NCI-H2029 treated with DMSO at 0.1 percent for 48 hours (cell line): Measurements from ENCODE around the gene PGBD1.

ENCODE experiments used
- DNase-seq: peaks from one replicate; lab custom pipeline; 2025; lab: John Stamatoyannopoulos, UW

Gene PGBD1, protein sequence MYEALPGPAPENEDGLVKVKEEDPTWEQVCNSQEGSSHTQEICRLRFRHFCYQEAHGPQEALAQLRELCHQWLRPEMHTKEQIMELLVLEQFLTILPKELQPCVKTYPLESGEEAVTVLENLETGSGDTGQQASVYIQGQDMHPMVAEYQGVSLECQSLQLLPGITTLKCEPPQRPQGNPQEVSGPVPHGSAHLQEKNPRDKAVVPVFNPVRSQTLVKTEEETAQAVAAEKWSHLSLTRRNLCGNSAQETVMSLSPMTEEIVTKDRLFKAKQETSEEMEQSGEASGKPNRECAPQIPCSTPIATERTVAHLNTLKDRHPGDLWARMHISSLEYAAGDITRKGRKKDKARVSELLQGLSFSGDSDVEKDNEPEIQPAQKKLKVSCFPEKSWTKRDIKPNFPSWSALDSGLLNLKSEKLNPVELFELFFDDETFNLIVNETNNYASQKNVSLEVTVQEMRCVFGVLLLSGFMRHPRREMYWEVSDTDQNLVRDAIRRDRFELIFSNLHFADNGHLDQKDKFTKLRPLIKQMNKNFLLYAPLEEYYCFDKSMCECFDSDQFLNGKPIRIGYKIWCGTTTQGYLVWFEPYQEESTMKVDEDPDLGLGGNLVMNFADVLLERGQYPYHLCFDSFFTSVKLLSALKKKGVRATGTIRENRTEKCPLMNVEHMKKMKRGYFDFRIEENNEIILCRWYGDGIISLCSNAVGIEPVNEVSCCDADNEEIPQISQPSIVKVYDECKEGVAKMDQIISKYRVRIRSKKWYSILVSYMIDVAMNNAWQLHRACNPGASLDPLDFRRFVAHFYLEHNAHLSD

DNA sequence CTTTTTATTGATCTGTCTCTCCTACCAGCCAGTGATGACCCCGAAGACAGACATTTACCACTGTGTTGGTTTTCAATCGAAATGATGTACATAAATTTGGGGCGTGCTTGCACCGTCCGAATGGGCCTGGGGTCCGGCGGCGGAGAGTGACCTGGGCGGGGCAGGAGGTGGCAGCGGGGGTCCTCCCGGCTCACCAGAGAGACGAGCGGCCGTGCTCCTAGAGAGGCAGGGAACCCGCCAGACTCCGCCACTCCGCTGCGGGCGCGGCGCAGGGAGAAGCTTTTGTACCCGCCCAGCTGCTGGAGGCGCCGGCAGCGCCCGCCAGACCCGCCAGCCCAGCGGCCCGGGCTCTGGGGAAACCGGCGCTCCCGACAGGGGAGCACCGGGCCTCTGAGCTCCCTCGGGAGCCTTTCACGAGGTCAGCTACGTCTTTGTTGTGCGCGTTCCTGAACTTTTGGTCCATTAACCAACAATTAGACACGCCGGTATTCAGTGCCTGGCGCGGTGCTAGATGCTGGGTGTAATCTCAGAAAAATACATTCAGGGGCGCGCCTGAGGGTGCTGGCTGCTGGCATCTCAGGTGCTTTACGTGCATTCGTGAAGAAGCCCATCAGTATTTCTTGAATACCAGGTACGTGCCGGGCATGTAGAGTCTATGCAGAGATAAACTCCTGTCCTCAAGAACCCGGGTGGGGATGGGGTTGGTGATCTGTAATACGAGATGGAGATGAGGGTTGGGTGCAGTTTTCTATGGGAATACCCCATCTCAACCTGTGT lies at the start of gene PGBD1:
Gene PGBD1, plus strand, starts transcription at position 285 of the 777 bp plus-strand sequence. CDS start 2,242 bp downstream, outside the sequence.
- peak; percentile 42 for DNase-seq

DNA sequence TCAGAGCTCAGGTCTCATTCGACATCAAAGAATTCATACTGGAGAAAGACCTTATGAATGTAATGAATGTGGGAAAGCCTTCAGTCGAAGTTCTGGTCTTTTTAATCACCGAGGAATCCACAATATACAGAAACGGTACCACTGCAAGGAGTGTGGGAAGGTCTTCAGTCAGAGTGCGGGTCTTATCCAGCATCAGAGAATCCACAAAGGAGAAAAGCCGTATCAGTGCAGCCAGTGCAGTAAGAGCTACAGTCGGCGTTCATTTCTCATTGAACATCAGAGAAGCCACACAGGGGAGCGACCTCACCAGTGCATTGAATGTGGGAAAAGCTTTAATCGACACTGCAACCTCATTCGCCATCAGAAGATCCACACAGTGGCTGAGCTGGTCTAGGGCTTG lies 48.6 kb upstream of the PGBD1 start:
- no peak for DNase-seq

DNA sequence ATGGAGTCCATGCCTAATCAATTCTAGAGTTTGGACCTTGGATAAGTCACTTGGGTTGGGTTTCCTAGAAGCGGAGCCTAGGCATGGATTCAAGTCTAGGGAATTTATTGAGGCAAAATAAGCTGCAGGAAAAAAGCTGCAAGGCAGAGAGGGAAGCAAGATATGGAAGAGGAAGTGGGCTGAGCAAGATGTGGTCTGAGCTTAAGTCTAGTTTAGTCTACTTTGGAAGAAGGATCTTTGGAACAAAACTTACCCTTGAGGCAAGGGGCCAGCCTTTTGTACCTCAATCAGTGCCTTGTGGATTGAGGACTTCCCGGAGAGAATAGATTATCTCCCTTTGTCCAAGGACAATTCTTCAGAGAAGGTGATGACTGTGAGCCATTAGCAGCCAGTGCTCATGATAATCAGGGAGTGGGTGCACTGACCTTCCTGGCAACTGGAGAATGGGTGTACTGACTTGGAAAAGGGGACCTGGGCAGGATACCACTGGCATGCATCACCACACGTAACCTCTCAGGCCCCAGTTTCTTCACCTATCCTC lies 45.4 kb upstream of the PGBD1 start:
- DNase-seq = no peak

DNA sequence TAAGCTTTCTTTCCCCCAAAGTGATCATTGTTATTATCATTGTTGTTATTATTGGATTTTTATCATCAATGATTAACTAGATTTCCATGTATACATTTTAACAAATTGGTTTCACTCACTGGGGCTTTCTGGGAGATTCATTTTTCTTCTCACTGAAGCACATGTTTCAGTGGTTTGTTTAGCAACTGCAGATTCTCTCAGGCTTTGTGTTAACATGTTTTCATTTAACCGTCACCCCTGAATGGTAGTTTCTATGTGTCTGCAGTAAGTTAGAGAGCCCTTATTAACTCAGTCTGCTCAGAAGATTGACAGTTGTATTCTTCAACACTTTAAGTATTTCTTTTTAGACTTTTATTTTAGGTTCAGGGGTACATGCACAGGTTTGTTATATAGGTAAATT lies 41.7 kb upstream of the PGBD1 start:
- DNase-seq = no peak

DNA sequence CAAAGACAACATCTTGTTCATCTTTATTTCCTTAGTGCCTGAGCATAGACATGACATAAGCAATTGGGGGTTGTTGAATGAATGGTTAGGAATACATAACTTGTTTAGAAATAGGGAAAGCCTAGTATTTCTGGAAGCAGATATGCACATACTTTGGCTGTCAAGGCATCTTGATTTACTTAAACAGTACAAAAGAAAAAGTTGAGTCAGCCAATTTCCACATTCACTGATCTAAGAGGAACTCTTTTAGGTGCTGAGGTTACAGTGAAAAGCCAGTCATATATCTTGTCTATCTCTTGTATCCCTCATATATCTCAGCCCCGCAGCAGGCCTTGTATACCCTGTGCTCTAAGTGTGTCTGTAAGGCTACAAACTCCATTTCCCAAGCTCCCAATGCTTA lies 40.9 kb upstream of the PGBD1 start:
- no peak for DNase-seq

DNA sequence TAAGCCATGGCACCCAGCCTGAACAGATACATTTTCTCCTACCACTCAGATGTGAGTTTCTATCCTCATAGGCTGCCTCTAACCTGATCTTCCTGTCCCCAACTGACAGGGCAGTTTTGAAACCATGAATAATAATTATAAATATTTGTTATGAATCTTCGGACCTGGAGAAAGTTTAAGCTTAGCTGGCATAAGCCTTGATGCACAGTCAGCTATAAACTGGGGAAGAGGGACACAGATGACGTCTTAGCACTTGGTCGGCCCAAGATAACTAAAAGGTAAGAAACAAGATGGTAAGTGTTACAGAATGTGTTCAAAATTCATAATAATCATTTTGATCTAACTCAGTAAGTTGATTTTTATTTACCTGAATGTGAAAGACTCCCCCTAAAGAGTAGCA lies 37.4 kb upstream of the PGBD1 start:
- no peak for DNase-seq

DNA sequence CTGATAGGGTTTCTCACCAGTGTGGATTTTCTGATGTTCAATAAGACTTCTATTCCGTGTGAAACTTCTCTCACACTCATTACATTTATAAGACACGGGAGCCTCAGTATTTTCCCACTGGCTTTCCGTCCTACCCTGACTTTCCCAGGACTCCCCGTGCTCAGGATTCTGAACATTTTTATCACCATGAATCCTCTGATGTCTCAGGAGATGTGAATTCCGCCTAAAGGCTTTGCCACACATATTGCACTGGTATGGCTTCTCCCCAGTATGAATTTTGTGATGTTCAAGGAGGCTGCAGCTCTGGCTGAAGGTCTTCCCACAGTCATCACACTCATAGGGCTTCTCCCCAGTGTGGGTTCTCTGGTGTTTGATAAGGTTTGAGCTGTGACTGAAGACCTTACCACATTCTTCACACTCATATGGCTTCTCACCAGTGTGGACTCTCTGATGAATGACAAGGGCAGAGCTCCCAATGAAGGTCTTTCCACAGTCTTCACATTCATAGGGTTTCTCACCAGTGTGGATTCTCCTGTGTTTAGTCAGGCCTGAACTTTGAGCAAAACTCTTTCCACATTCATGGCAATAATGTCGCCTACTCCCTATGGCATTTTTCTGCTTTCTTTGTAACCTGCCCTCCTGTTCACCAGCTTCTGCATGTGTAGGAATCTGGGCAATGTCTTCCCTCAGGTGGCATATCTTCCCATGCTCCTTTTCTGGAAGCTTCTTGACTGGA lies 36.0 kb upstream of the PGBD1 start:
- DNase-seq = no peak

DNA sequence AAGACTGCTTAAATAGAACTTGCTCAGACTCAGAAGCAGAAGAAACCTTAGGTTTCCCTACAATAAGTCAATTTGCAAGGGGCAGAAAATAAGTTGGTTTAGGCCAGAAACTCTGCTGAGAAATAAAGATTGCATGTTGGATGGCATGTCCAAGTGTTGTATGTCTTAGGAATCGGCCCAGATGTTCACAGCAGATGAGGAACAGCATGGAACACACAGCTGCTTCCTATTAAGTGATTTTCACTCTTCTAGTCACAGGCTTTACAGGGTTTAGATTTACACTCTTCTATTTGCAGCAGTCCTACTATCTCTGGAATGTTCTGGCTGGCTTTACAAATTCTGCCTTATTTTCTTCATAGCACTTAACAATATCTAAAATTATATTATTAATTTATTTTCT lies 32.5 kb upstream of the PGBD1 start:
- DNase-seq = no peak

DNA sequence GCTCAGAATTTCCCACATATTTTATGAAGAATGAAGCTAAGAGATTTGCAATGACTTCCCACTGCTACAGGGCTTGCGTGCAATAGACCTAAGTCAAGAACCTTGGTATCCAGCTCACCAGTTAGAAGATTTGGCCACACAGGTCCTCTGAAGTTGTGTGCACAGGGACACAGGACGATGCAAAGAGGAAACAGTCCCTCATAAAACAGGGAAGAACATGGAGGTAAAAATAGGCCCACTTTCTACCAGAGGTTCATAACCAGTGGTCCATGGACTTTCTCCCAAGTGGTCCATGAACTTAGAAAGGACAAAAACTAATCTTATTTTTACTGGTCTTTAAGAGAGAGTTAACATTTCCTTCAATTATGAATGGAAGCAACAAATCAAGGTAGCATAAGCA lies 30.6 kb upstream of the PGBD1 start:
- no peak for DNase-seq

DNA sequence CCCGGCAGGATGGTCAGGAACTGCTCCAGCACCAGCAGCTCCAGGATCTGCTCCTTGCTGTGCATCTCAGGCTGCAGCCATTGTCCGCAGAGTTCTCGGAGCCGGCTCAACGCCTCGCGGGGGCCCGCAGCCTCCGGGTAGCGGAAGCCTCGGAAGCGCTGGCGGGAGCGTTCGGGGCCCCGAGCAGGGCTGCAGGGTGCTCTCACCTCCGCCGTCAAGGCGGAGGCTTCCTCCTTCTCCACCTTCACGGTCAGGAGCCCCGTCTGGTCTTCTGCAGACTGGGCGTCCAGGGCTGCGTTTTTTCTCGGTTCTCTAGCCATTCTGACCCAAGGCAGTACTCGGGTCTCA lies 29.7 kb upstream of the PGBD1 start:
- DNase-seq = no peak

DNA sequence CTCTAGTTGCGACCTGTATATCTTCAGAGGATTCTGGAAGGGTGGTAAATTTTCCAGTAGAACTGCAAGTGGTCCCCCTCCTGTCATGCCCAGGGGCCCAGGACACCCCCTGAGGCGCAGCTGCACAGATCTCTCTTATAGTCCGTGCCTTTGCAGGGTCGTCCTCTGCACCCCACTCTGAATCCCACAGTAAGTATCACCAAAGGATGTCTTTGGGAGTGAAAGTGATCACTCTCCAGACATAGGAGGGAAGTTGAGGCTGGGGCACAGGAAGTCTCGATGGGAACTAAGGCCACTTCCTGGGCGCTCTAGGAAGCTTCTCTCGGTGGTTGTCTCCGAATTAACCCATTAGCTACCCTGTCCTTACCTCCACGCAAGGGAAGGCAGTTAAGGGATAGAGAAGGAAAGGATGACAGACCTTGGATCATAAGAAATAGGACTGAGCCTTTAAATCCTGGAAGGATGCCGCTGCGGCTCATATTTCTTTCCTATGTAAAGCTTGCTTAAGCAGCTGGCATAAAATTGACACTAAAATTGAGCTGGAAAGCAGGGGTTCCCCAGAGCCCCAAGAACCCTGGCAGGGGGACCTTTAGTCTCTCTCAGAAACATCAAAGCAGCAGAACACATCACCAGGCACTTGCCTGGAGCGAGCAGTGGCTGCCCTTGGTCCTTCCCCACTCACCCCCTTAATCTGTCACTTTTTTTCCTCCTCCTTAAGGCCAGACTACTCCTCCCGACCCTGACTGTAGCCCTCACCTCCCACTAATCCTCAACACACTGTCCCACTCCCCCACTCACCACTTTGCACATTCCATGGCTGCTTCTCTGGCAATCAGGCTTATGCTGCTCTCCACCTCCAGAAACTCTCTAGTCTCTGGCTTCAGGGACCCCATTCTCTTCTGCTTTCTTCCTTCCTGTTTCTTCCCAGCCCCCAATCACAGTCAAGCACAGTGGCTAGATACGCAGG lies 29.1 kb upstream of the PGBD1 start, which contains the start of gene ZKSCAN4:
Gene ZKSCAN4, minus strand, starts transcription at position 261 of the 967 bp plus-strand sequence. CDS start 289 bp downstream, outside the sequence.
- peak; percentile 69 for DNase-seq

DNA sequence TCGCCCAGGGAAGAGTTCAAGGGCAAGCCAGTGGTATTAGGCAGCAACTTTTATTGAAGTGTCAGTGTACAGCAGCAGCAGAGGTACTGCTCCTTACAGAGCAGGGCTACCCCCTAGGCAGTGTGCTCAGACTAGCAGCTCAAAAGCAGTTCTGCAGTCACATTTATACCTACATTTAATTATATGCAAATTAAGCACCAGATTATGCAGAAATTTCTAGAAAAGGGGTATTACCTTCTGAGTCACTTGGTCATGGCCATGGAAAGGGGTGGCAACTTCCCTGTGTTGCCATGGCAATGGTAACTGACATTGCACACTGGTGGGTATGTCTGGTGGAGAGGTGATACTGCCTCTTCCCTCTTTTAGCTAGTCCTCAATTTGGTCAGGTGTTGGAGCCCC lies 27.3 kb upstream of the PGBD1 start:
- DNase-seq = no peak

DNA sequence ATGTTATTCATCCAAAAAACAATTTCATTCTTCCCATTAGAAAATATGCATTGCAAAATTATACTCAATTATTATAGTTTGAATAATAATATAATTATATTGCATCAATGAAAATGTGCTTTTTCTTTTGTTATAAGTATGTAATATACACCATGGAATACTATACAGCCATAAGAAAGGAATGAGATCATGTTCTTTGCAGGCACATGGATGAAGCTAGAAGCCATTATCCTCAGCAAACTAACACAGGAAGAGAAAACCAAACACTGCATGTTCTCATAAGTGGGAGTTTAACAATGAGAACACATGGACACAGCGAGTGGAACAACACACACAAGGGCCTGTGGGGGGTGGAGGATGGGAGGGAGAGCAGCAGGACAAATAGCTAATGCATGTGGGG lies 24.3 kb upstream of the PGBD1 start:
- no peak for DNase-seq

DNA sequence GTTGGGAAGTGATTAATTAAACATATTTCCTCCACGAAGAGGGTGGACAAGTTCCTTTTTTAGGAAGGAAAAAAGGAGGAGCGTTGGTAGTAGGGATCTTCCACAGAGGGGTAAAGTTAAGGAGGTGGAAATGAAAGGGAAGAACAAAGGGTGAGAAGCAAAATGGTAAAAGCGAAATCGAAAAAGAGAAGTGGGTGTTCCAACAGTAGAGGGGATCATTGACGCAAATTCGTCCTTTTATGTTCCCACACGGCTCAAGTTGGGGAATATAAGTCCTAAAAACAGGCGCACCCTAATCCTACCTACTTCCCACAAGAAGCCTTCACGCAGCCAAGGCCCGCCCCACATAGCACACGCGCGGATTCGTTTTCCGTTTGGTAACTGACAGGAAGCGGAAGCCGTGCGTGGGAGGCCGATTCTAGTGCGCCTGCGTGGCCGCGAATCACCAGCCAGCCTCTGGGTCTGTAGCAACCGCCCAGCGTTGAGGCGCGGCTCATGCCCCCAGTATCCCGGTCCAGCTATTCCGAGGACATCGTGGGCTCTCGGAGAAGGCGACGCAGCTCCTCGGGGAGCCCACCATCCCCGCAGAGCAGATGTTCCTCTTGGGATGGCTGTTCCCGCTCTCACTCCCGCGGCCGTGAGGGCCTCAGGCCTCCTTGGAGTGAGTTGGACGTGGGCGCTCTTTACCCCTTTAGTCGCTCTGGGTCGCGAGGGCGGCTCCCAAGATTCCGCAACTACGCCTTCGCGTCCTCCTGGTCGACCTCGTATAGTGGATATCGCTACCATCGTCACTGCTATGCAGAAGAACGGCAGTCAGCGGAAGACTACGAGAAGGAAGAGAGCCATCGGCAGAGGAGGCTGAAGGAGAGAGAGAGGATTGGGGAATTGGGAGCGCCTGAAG lies 22.2 kb upstream of the PGBD1 start, which contains the start of gene NKAPL:
Gene NKAPL, plus strand, starts transcription at position 421 of the 901 bp plus-strand sequence. Its CDS starts 75 bp downstream, at position 496.
- no peak for DNase-seq

DNA sequence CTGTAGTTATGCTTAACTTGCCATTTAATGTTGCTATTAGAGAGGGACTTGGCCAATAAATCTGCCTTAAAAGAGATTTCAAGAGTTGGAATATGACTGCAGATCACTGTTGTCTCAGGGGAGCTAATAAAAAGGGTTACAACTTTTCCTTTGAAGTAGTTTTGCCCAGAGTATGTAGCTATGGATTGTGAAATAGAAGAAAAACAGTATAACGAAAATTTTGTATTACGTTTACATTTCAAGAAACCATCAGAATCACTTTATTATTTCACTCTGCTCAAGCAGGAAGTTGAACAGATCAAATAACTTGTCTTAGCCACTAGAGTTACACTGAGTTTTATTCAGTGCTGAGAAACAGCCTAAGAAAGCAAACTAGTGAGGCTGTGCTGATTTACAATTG lies 17.4 kb upstream of the PGBD1 start:
- DNase-seq = no peak

DNA sequence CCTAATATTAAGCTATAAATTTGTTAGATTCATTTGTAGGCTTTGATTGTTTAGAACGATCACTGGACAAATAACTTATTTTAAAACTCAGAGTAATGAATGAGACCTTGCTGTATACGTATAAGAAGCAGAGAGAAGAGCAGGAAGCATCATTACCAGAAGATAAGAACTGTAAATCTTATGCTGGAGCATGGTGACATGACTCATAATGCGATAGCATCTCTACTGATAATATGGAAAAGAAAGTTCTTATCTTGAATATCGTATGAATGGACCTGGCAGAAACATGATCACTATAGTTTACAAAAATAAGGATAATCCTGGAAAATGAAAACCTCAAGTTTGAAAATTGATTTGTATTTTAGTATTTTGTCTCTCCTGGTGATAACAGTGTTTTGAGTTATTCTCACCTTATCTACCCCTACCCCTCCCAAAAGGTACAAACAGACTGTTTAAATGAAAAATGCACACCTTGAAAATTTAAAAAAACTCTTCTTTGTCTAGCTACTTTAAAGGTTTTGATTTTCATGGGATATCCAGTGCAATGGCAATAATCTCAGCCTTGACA lies 16.5 kb upstream of the PGBD1 start:
- DNase-seq = no peak

DNA sequence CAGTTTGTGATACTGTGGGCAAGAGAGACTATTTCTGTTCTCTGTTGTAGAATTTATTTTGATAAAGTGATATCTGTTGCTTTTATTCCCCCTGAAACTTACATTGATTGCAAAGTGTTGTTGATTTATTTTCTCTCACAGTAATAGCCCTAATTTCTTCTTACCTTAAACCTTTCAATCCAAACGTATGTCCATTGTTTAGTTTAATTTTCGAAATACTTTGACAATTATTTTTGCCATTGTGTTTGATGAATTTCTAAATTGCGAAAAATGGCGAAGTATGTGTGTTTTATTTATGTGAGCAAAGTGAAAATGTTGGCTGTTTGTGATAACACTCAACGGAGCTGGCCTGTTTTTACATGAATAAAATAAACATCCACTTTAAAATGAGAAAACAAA lies 14.8 kb upstream of the PGBD1 start:
- no peak for DNase-seq

DNA sequence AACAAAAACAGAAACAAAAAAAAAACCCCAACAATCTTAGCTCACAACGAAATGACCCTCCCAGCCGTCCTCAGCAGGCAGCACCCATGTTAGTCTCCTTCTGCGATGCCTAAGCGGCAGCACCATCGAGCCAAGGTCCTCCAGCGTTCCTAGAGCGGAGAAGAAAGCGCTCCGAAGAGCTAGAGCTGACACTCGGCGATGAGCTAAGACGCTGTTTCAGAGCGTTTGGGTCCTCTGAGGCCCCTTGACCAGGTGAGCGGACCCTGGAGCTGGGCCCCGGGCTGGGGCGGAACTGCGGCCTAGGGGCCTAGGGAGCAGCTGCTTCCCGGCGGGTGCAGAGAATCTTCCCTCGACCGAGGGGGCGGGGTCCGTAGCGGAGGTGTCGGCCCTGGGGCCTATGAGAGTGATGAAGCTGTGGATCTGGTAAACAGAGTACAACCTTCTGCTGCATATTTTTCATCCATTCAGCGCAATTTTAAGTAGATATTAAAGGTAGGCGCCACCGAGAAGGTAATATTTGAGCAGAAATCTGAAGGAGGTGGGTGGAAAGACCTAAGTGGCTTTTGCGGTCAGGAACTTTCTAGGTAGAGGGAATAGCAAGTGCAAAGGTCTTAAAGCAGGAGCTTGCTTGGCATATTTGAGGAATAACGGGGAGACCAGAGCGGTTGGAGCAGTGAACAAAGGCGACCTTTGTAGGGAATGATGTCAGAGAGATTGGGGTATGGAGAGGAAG lies 14.2 kb upstream of the PGBD1 start, which contains the start of gene ZSCAN26:
Gene ZSCAN26, plus strand, starts transcription at position 182 of the 733 bp plus-strand sequence. CDS start 4,777 bp downstream, outside the sequence.
- peak; percentile 69 for DNase-seq
